ENCODE results near the gene SKOR1. TPM values are rescaled to one million over a fixed set of nuclear protein-coding genes. Genes with fewer than 3 reads are reported as not detected.

The SKOR1 gene
- total and polyA plus RNA-seq, 10 of the 15 experiments (the other 5 are each of a cell fraction or from before 2014, with no cell fraction given): 0.04 to 0.36 (median 0.10) TPM; not detected in 4

DNA sequence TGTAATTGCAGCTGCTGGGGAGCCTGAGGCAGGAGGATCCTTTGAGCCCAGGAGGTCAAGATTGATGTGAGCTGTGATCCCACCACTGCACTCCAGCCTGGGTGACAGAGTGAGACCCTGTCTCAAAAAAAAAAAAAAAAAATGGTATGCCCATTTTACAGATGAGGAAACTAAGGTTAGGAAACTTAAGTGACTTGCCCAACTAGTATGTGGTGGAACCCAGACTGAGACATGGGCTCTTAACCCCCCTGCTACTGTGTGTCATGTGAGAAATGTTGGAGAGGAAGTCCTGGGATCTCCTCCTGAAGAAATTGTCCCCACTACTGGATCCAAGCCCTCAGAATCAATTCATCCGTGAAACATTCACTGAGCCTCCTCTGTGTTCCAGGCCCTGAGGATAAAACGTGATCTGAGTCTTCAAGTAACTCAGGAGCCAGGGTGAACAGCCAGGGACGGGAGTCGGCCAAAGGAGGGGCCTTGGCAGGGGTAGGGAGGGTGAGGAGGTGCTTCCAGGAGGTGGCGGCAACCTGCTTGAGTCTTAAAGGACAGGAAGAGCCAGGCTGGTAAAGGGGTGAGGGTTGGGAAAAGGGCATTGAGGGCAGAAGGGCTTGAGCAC lies 34.1 kb downstream of the SKOR1 start:
- no peaks in the 10 kb centered on the region for H3K36me3 ChIP-seq (ENCODE audit: control insufficient read depth in 2 of 2, insufficient read depth in 2 of 2, low read length in 1 of 2)
- H3K4me2 ChIP-seq (ENCODE audit: control insufficient read depth, insufficient read depth): peak overlapping the region; percentile 40
- peak overlapping the region; percentile 44 for H2AFZ ChIP-seq (ENCODE audit: control insufficient read depth, low read depth, low read length)
- intact Hi-C loops (cut with micrococcal nuclease; ENCODE audit: unreplicated experiment) (no loop called here), in situ Hi-C loops (cut with MboI) (no loop called here)
- peak overlapping the region; percentile 41; the same call in 1 of the 2 replicates for H3K27ac ChIP-seq (ENCODE audit: control insufficient read depth, insufficient read depth)
- ChIA-PET RAD21 (ENCODE audit: unreplicated experiment) (no interaction called here), CTCF (no interaction called here), SMC1A (ENCODE audit: uncharacterized antibody, unreplicated experiment) (no interaction called here), POLR2A (interaction anchor here (0.6 to 1.2 kb wide), 3 partner anchors 195 to 711 kb away, joined by 3 to 4 read pairs (median 3); partner anchors contain the start of gene PIAS1)
- H4K20me1 ChIP-seq (ENCODE audit: control insufficient read depth, insufficient read depth): no peaks in the 10 kb centered on the region
- BruUV-seq (replicated peaks): no TSS peak
- 0 out of 2 replicates have a peak overlapping the region, but pooled peaks have one; percentile 5 for H3K9ac ChIP-seq (ENCODE audit: control insufficient read depth, insufficient read depth, low read length)
- no peaks in the 10 kb centered on the region for H3K9me3 ChIP-seq (replicated peaks; ENCODE audit: control insufficient read depth, insufficient read depth, low read length)
- DNase-seq (ENCODE audit: low read depth, low spot score): no peak
- no peaks in the 10 kb centered on the region for H3K27me3 ChIP-seq (replicated peaks in 1 of 2; ENCODE audit: control insufficient read depth in 2 of 2, insufficient read depth in 2 of 2, low read length in 1 of 2)
- H3K4me3 ChIP-seq: no peak overlapping the region
- TF ChIP-seq EED (IDR thresholded peaks at IDR 0.05; ENCODE audit: low read depth) (0 out of 2 replicates have a peak, but pooled peaks have one; percentile 12), ZNF217 (IDR thresholded peaks at IDR 0.05) (no peak), ZNF274 (IDR thresholded peaks at IDR 0.05; ENCODE audit: insufficient read depth, insufficient read length) (no peak), ZNF384 (IDR thresholded peaks at IDR 0.05; ENCODE audit: borderline replicate concordance, low read depth, low read length) (no peak), LARP7 (IDR thresholded peaks at IDR 0.05) (no peak)
- TF ChIP-seq, protein P1, sequence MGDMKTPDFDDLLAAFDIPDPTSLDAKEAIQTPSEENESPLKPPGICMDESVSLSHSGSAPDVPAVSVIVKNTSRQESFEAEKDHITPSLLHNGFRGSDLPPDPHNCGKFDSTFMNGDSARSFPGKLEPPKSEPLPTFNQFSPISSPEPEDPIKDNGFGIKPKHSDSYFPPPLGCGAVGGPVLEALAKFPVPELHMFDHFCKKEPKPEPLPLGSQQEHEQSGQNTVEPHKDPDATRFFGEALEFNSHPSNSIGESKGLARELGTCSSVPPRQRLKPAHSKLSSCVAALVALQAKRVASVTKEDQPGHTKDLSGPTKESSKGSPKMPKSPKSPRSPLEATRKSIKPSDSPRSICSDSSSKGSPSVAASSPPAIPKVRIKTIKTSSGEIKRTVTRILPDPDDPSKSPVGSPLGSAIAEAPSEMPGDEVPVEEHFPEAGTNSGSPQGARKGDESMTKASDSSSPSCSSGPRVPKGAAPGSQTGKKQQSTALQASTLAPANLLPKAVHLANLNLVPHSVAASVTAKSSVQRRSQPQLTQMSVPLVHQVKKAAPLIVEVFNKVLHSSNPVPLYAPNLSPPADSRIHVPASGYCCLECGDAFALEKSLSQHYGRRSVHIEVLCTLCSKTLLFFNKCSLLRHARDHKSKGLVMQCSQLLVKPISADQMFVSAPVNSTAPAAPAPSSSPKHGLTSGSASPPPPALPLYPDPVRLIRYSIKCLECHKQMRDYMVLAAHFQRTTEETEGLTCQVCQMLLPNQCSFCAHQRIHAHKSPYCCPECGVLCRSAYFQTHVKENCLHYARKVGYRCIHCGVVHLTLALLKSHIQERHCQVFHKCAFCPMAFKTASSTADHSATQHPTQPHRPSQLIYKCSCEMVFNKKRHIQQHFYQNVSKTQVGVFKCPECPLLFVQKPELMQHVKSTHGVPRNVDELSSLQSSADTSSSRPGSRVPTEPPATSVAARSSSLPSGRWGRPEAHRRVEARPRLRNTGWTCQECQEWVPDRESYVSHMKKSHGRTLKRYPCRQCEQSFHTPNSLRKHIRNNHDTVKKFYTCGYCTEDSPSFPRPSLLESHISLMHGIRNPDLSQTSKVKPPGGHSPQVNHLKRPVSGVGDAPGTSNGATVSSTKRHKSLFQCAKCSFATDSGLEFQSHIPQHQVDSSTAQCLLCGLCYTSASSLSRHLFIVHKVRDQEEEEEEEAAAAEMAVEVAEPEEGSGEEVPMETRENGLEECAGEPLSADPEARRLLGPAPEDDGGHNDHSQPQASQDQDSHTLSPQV (IDR thresholded peaks at IDR 0.05): no peak
- TF ChIP-seq, protein P2, sequence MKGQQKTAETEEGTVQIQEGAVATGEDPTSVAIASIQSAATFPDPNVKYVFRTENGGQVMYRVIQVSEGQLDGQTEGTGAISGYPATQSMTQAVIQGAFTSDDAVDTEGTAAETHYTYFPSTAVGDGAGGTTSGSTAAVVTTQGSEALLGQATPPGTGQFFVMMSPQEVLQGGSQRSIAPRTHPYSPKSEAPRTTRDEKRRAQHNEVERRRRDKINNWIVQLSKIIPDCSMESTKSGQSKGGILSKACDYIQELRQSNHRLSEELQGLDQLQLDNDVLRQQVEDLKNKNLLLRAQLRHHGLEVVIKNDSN (IDR thresholded peaks at IDR 0.05; ENCODE audit: borderline replicate concordance, extremely low read length, insufficient read depth, low read depth, low read length): no peak
- TF ChIP-seq, protein P3, sequence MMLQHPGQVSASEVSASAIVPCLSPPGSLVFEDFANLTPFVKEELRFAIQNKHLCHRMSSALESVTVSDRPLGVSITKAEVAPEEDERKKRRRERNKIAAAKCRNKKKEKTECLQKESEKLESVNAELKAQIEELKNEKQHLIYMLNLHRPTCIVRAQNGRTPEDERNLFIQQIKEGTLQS (IDR thresholded peaks at IDR 0.05; ENCODE audit: borderline replicate concordance, extremely low read depth, low read depth, low read length): no peak
- FAIRE-seq: no peak
- H3K4me1 ChIP-seq (ENCODE audit: control insufficient read depth, insufficient read depth, low read length): peaks cover 36% of the 10 kb centered on the region
- whole genome bisulfite sequencing (ENCODE audit: insufficient coverage, insufficient replicate concordance, low lambda C conversion rate, missing lambda C conversion rate): 57% methylated on average over 5 of the region's 5 CpGs
- H3K79me2 ChIP-seq (ENCODE audit: control insufficient read depth, insufficient read depth, low read length): no peaks in the 10 kb centered on the region
- ATAC-seq: no peak

All from GM12878 (cell line).